Naive thymus-derived CD4-positive, alpha-beta T cell (primary cell): ENCODE measurements around the gene STK31. TPM values are rescaled to one million over a fixed set of nuclear protein-coding genes. Genes with fewer than 3 reads are reported as not detected.
"Not testable (repeated sequence)": the region's sequence is repeated elsewhere in the genome, so short reads cannot be mapped to it uniquely, and the experiment has no call there.

Experiments
- ATAC-seq: fragments of 150-1000 bp; cut with Tn5 transposase; 2 replicates; pipeline ENCODE4 v1.10.0; 2021; ENCODE audit warnings: mild to moderate bottlenecking, moderate library complexity
- CTCF ChIA-PET: fragments of 350-600 bp; sonication (Branson Sonifier 250); formaldehyde crosslinking; loops from one replicate; lab custom pipeline; 2021; ENCODE audit warnings: antibody characterized with exemption; lab: Charles Lee
- POLR2A ChIA-PET: fragments of 350-600 bp; sonication (Branson Sonifier 250); formaldehyde crosslinking; loops from one replicate; lab custom pipeline; 2021; ENCODE audit warnings: antibody characterized with exemption, inconsistent platforms; lab: Charles Lee
- DNase-seq, 9 donors: peaks; one replicate each; pipeline versions ENCODE4 v3.0.0 to v3.0.0-alpha.2; 2020 to 2022; ENCODE audit warnings: mixed read lengths in 1 of 9
- H3K27ac ChIP-seq: one replicate; pipeline ENCODE4 v1.7.0; 2013; ENCODE audit warnings: mild to moderate bottlenecking, low read depth, low read length, moderate library complexity
- H3K27me3 ChIP-seq, 2 donors: one replicate each; pipeline ENCODE4 v1.7.0; 2013; ENCODE audit warnings: low read length in 2 of 2, mild to moderate bottlenecking in 2 of 2, moderate library complexity in 2 of 2; ENCODE audit not compliant: control insufficient read depth in 2 of 2, insufficient read depth in 2 of 2
- H3K36me3 ChIP-seq, 3 experiments: 1 replicate in 2 of 3; 2 replicates in 1 of 3; pipeline ENCODE4 v1.7.0; 2013; ENCODE audit warnings: low read length in 3 of 3, mild to moderate bottlenecking in 3 of 3, moderate library complexity in 1 of 3; ENCODE audit not compliant: insufficient read depth in 3 of 3, control insufficient read depth in 2 of 3
- H3K4me1 ChIP-seq, 2 donors: one replicate each; pipeline ENCODE4 v1.7.0; 2013; ENCODE audit warnings: low read length in 2 of 2, mild to moderate bottlenecking in 2 of 2, moderate library complexity in 1 of 2; ENCODE audit not compliant: control insufficient read depth in 2 of 2, insufficient read depth in 2 of 2
- H3K4me3 ChIP-seq: 2 replicates; pipeline ENCODE4 v1.7.0; 2013; ENCODE audit warnings: mild to moderate bottlenecking, low read length
- H3K9me3 ChIP-seq, 3 experiments: 1 replicate in 2 of 3; 2 replicates in 1 of 3; pipeline ENCODE4 v1.7.0; 2013; ENCODE audit warnings: low read length in 3 of 3; ENCODE audit not compliant: control insufficient read depth in 2 of 3
- H3K27ac Mint-ChIP-seq, 9 donors: one replicate each; pipeline ENCODE4 v1.8.0; 2020 to 2022; ENCODE audit warnings: mixed read lengths in 9 of 9, mild to moderate bottlenecking in 8 of 9, moderate library complexity in 5 of 9, inconsistent platforms in 2 of 9
- H3K27me3 Mint-ChIP-seq, 5 donors: one replicate each; pipeline ENCODE4 v1.8.0; 2021 to 2022; ENCODE audit warnings: mixed read lengths in 5 of 5, mild to moderate bottlenecking in 1 of 5
- H3K36me3 Mint-ChIP-seq, 5 donors: one replicate each; pipeline ENCODE4 v1.8.0; 2020 to 2022; ENCODE audit warnings: mixed read lengths in 5 of 5, mild to moderate bottlenecking in 3 of 5, inconsistent platforms in 1 of 5
- H3K4me1 Mint-ChIP-seq, 7 donors: one replicate each; pipeline ENCODE4 v1.8.0; 2020 to 2022; ENCODE audit warnings: mixed read lengths in 7 of 7, mild to moderate bottlenecking in 3 of 7, inconsistent platforms in 1 of 7
- H3K4me3 Mint-ChIP-seq, 10 donors: one replicate each; pipeline ENCODE4 v1.8.0; 2020 to 2022; ENCODE audit warnings: mild to moderate bottlenecking in 10 of 10, mixed read lengths in 10 of 10, moderate library complexity in 6 of 10, inconsistent platforms in 2 of 10
- H3K9me3 Mint-ChIP-seq, 11 donors: one replicate each; pipeline ENCODE4 v1.8.0; 2020 to 2022; ENCODE audit warnings: mixed read lengths in 11 of 11, mild to moderate bottlenecking in 4 of 11, inconsistent platforms in 1 of 11, moderate library complexity in 1 of 11
- intact Hi-C, 2 donors: fragments of 100-400 bp; cut with micrococcal nuclease; formaldehyde crosslinking; loops; one replicate each; pipeline ENCODE4 v1.15.1; 2023
- polyA plus RNA-seq, 2 donors: library from polyadenylated mRNA; unstranded; fragments of 300-500 nt; fragmentation: Illumina TruSeq; gene quantifications; one replicate each; pipeline ENCODE4 v1.2.3, GENCODE V29; 2021
- total RNA-seq, 6 experiments: library from RNA in 5 of 6; stranded (reverse) in 5 of 6; gene quantifications; 1 replicate in 5 of 6; 2 replicates in 1 of 6; pipeline ENCODE4 v1.2.3 and lab custom pipeline; 2021 to 2026

STK31 gene
- total and polyA plus RNA-seq, 7 experiments from 2014 or later, result 0.08 to 1.6 (median 0.70) TPM; not detected in 1

- Mint-ChIP-seq H3K9me3 (peaks cover 19 to 89% (median 31%) of the 10 kb centered on the region in 11 donors), H3K27me3 (peaks cover 0 to 28% (median 18%) of the 10 kb centered on the region in 5 donors), H3K4me3 (no peak overlapping the region), H3K27ac (no peak overlapping the region), H3K4me1 (no peaks in the 10 kb centered on the region), H3K36me3 (peaks cover 2 to 24% (median 14%) of the 10 kb centered on the region in 5 donors)
- Histone ChIP-seq H3K36me3 (no peaks in the 10 kb centered on the region), H3K4me1 (no peaks in the 10 kb centered on the region), H3K4me3 (no peak overlapping the region), H3K27me3 (no peaks in the 10 kb centered on the region), H3K9me3 (peaks cover 0 to 8% (median 0%) of the 10 kb centered on the region in 3 experiments), H3K27ac (no peak overlapping the region)
- DNase-seq, result no peak
- ChIA-PET CTCF (no interaction called here), POLR2A (no interaction called here)
- intact Hi-C loops, result no loop called here
- ATAC-seq, result no peak
Measured at GRCh38 chr7:23833405-23833804, 123.4 kb downstream of the STK31 start.

- H3K4me1 Mint-ChIP-seq, H3K4me1 ChIP-seq, H3K4me3 ChIP-seq, intact Hi-C loops, ATAC-seq, H3K27ac ChIP-seq, DNase-seq, H3K36me3 ChIP-seq, H3K9me3 ChIP-seq, H3K27ac Mint-ChIP-seq, H3K27me3 ChIP-seq, H3K4me3 Mint-ChIP-seq, POLR2A ChIA-PET, CTCF ChIA-PET: not testable (repeated sequence)
- H3K27me3 Mint-ChIP-seq, result peaks cover 0 to 47% (median 31%) of the 10 kb centered on the region in 5 donors
- peaks cover 0 to 14% (median 0%) of the 10 kb centered on the region in 5 donors for H3K36me3 Mint-ChIP-seq
- H3K9me3 Mint-ChIP-seq, result peaks cover 13 to 94% (median 39%) of the 10 kb centered on the region in 11 donors
Measured at GRCh38 chr7:23844837-23845236, 134.8 kb downstream of the STK31 start.

- H3K9me3 ChIP-seq, result no peaks in the 10 kb centered on the region
- Mint-ChIP-seq H3K27me3 (peaks cover under 1 to 15% (median 11%) of the 10 kb centered on the region in 5 donors), H3K4me1 (no peaks in the 10 kb centered on the region), H3K9me3 (peaks cover 0 to 45% (median 16%) of the 10 kb centered on the region in 11 donors), H3K4me3 (no peak overlapping the region), H3K36me3 (peaks cover 0 to 3% (median 0%) of the 10 kb centered on the region in 5 donors), H3K27ac (no peak overlapping the region)
- CTCF ChIA-PET, result no interaction called here
- H3K27ac ChIP-seq, result no peak overlapping the region
- DNase-seq (no peak), ATAC-seq (no peak)
- H3K4me1 ChIP-seq, result no peaks in the 10 kb centered on the region
- H3K36me3 ChIP-seq, result no peaks in the 10 kb centered on the region
- POLR2A ChIA-PET, result no interaction called here
- H3K4me3 ChIP-seq, result no peak overlapping the region
- intact Hi-C loops, result no loop called here
- H3K27me3 ChIP-seq, result no peaks in the 10 kb centered on the region
Measured at GRCh38 chr7:23852135-23852534, 142.1 kb downstream of the STK31 start.

GRCh38 chr7:23852988-23853387 lies 143.0 kb downstream of the STK31 start:
- no peak for DNase-seq
- no peak overlapping the region for H3K27ac Mint-ChIP-seq
- H3K27me3 Mint-ChIP-seq, result peaks cover 0 to 14% (median 8%) of the 10 kb centered on the region in 5 donors
- ATAC-seq, result no peak
- Histone ChIP-seq H3K4me1 (no peaks in the 10 kb centered on the region), H3K9me3 (no peaks in the 10 kb centered on the region), H3K4me3 (no peak overlapping the region), H3K27me3 (no peaks in the 10 kb centered on the region), H3K36me3 (no peaks in the 10 kb centered on the region), H3K27ac (no peak overlapping the region)
- intact Hi-C loops, result no loop called here
- ChIA-PET POLR2A (no interaction called here), CTCF (no interaction called here)
- no peaks in the 10 kb centered on the region for H3K4me1 Mint-ChIP-seq
- peaks cover 0 to 36% (median 12%) of the 10 kb centered on the region in 11 donors for H3K9me3 Mint-ChIP-seq
- peaks cover 0 to 3% (median 0%) of the 10 kb centered on the region in 5 donors for H3K36me3 Mint-ChIP-seq
- no peak overlapping the region for H3K4me3 Mint-ChIP-seq

- CTCF ChIA-PET, result interaction anchor here (1.3 kb wide), 1 partner anchor 803 kb away, joined by 5 read pairs; no protein-coding TSS in a partner anchor
- Histone ChIP-seq H3K27ac (no peak overlapping the region), H3K27me3 (no peaks in the 10 kb centered on the region), H3K4me1 (no peaks in the 10 kb centered on the region), H3K36me3 (no peaks in the 10 kb centered on the region), H3K4me3 (no peak overlapping the region), H3K9me3 (no peaks in the 10 kb centered on the region)
- H3K4me3 Mint-ChIP-seq, result no peak overlapping the region
- peak in 3 of 9 donors; percentile 7 to 20 (median 12) for DNase-seq
- POLR2A ChIA-PET, result no interaction called here
- H3K36me3 Mint-ChIP-seq, result no peaks in the 10 kb centered on the region
- intact Hi-C loops, result loop anchor here in 1 of 2 donors (2.0 to 5.0 kb wide), 3 partner anchors 520 to 1234 kb away; no protein-coding TSS in a partner anchor
- H3K27me3 Mint-ChIP-seq, result peaks cover 3 to 19% (median 6%) of the 10 kb centered on the region in 5 donors
- H3K4me1 Mint-ChIP-seq, result no peaks in the 10 kb centered on the region
- H3K9me3 Mint-ChIP-seq, result peaks cover 0 to 3% (median 0%) of the 10 kb centered on the region in 11 donors
- H3K27ac Mint-ChIP-seq, result no peak overlapping the region
- no peak for ATAC-seq
Measured at GRCh38 chr7:23863209-23863787, 153.3 kb downstream of the STK31 start.

GRCh38 chr7:23864973-23865372 lies 155.0 kb downstream of the STK31 start:
- no peaks in the 10 kb centered on the region for H3K4me1 Mint-ChIP-seq
- Histone ChIP-seq H3K4me3 (no peak overlapping the region), H3K27ac (no peak overlapping the region), H3K4me1 (no peaks in the 10 kb centered on the region), H3K9me3 (no peaks in the 10 kb centered on the region), H3K27me3 (no peaks in the 10 kb centered on the region), H3K36me3 (no peaks in the 10 kb centered on the region)
- no peaks in the 10 kb centered on the region for H3K36me3 Mint-ChIP-seq
- DNase-seq (no peak), ATAC-seq (no peak)
- H3K27me3 Mint-ChIP-seq, result peaks cover 16 to 24% (median 19%) of the 10 kb centered on the region in 5 donors
- ChIA-PET POLR2A (no interaction called here), CTCF (interaction anchor here (0.5 kb wide), 1 partner anchor 722 kb away, joined by 3 read pairs; no protein-coding TSS in a partner anchor)
- peaks cover 0 to 6% (median 0%) of the 10 kb centered on the region in 11 donors for H3K9me3 Mint-ChIP-seq
- H3K4me3 Mint-ChIP-seq, result no peak overlapping the region
- intact Hi-C loops, result loop anchor here in 1 of 2 donors (5.0 kb wide), 2 partner anchors 802 to 1232 kb away; no protein-coding TSS in a partner anchor
- no peak overlapping the region for H3K27ac Mint-ChIP-seq

- H3K4me3 Mint-ChIP-seq, result no peak overlapping the region
- Histone ChIP-seq H3K4me1 (no peaks in the 10 kb centered on the region), H3K9me3 (no peaks in the 10 kb centered on the region), H3K4me3 (no peak overlapping the region), H3K27me3 (no peaks in the 10 kb centered on the region), H3K36me3 (no peaks in the 10 kb centered on the region), H3K27ac (no peak overlapping the region)
- H3K27ac Mint-ChIP-seq, result no peak overlapping the region
- peaks cover 0 to 12% (median 2%) of the 10 kb centered on the region in 11 donors for H3K9me3 Mint-ChIP-seq
- no peaks in the 10 kb centered on the region for H3K36me3 Mint-ChIP-seq
- POLR2A ChIA-PET, result no interaction called here
- no peaks in the 10 kb centered on the region for H3K4me1 Mint-ChIP-seq
- intact Hi-C loops, result no loop called here
- peaks cover 18 to 56% (median 35%) of the 10 kb centered on the region in 5 donors for H3K27me3 Mint-ChIP-seq
- no peak for ATAC-seq
- CTCF ChIA-PET, result no interaction called here
- no peak for DNase-seq
Measured at GRCh38 chr7:23873306-23873705, 163.3 kb downstream of the STK31 start.
